Frontal cortex (tissue), 4 donors: ENCODE measurements around the gene KCNMB4. TPM values are rescaled to one million over a fixed set of nuclear protein-coding genes. Genes with fewer than 3 reads are reported as not detected.
A peak's percentile ranks its signal among the peaks of the same experiment; 100 is the strongest.

ENCODE experiments used
- DNase-seq, 2 donors: peaks; one replicate each; pipeline ENCODE4 v3.0.0; 2012; ENCODE audit warnings: low spot score in 2 of 2
- FAIRE-seq: peaks from 2 replicates; lab custom pipeline; 2012; peaks lifted over from hg19 to GRCh38; lab: Jason Lieb, UNC
- total RNA-seq: library from RNA; depleted of rRNA; stranded (reverse); fragments of >200 nt; gene quantifications from one replicate; pipeline ENCODE4 v1.2.3, GENCODE V29; 2014
- donor health status: control.
- donor health status: control.
- donor health status: control.

KCNMB4 gene
- total RNA-seq = 54.2 TPM

GRCh38 chr12:70365648-70366518 is at the start of gene KCNMB4:
KCNMB4 (plus strand) TSS chr12:70366290; CDS start chr12:70366735, 445 bp downstream.
- no peak for FAIRE-seq
- DNase-seq = peak; percentile 76 to 87

DNA sequence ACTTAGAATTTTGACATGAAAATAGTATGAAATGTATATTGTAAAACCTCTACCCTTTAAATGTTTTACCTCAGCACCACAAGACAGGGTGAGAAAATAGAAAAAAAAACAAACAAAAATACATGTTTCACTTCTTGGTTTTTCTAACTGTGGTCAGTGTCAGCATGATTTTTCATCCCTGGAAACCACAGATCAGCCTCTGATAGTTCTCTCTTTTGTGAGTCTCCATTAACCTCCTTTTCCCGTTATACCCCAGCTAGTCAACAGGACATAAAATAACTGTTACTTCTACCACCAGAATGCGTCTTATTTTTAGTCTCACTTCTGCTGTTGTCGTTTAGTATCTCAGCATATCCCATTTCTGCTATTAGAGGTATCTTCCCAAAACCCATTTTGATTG is 48.3 kb upstream of the KCNMB4 start:
- DNase-seq (no peak), FAIRE-seq (no peak)

GRCh38 chr12:70319605-70320004 is 46.5 kb upstream of the KCNMB4 start:
- no peak for FAIRE-seq

GRCh38 chr12:70321191-70321590 is 44.9 kb upstream of the KCNMB4 start:
- FAIRE-seq = no peak
- DNase-seq = no peak

More at GRCh38 chr12:70319605-70320004, 46.5 kb upstream of the KCNMB4 start:
- no peak for DNase-seq

DNA sequence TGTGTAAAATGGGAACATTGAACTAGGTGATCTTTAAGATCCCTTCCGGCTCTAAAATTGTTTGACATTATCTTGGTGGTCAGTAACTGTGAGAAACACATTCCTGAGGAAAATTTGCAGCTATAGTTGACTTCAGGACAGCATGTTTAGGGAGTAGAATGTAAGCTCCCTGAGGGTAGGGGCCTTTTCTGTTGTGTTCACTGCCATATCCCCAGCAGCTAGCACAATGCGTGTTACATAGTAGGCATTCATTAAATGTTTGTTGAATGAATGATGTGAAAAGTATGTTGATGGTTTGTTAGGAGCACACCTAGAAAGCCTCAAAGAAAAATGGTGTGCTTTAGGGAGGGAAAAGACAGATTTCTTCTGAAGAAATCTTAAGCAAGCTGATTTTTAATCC is 38.5 kb upstream of the KCNMB4 start:
- no peak for FAIRE-seq
- no peak for DNase-seq

DNA sequence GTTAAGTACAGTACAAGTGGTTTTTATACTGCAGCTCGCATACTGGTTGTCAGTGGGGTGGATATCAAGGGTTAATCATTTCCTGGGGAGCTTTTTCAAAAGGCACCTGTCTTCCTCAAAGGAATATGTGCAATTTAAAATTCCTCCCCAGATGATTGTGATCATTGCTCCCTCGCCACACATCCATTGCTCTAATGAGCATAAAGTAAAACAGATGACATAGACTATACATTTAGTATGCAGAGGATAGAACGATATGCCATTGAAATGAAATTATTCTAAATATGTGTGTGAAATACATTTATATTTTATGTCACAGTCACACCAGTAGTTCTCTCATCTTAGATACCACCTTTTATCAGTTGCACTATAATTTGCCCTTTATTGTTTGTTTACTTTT is 36.4 kb upstream of the KCNMB4 start:
- DNase-seq (no peak), FAIRE-seq (no peak)

DNA sequence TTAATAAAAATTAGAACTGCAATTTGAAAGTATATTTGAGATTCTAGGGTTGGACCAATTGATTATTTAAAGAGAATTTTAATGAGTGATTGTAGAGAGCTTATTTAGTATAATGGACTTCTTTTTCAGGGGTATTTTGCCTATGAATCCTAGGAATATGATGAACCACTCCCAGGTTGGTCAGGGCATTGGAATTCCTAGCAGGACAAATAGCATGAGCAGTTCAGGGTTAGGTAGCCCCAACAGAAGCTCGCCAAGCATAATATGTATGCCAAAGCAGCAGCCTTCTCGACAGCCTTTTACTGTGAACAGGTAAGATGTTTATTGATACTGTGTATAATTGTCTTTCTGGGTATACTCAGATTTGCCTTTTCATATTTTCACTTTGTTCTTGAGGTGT is 35.9 kb upstream of the KCNMB4 start:
- DNase-seq (no peak), FAIRE-seq (no peak)

GRCh38 chr12:70332236-70332635 is 33.9 kb upstream of the KCNMB4 start:
- FAIRE-seq (no peak), DNase-seq (no peak)

DNA sequence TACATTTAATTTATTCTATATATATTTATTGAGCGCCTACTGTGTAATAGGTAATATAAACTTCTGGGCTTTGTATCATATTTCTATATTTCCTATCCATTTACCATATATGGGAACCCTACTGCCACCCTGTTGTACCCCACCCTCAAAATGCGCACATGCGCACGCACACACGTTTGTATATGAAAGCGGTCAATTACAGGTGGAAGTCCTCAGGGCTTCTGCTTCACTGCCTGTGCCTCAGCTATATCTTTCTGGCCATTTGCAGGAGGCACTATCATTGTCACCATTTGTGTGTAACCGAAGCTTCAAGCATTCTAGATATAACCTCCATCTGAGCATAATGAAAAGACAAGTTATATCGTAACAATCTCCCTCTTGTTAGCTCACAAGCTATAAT is 31.3 kb upstream of the KCNMB4 start:
- no peak for FAIRE-seq

DNA sequence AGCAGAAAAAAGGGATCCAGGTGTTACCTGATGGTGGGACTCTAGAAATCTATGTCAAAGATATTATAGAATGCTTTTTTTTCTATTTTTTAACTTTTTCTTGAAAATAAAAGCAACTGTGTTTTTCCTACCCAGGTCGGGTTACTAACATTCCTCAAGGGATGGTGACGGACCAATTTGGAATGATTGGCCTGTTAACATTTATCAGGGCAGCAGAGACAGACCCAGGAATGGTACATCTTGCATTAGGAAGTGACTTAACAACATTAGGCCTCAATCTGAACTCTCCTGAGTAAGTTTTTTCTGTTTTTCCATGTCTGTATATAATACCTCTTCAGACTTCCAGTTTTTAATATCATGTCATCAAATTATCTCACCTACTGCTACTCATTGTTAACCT is 27.6 kb upstream of the KCNMB4 start:
- no peak for FAIRE-seq
- DNase-seq = no peak

More for the DNA sequence above, 31.3 kb upstream of the KCNMB4 start:
- no peak for DNase-seq

- FAIRE-seq (no peak), DNase-seq (no peak)
Measured at GRCh38 chr12:70351076-70351475, 15.0 kb upstream of the KCNMB4 start.

DNA sequence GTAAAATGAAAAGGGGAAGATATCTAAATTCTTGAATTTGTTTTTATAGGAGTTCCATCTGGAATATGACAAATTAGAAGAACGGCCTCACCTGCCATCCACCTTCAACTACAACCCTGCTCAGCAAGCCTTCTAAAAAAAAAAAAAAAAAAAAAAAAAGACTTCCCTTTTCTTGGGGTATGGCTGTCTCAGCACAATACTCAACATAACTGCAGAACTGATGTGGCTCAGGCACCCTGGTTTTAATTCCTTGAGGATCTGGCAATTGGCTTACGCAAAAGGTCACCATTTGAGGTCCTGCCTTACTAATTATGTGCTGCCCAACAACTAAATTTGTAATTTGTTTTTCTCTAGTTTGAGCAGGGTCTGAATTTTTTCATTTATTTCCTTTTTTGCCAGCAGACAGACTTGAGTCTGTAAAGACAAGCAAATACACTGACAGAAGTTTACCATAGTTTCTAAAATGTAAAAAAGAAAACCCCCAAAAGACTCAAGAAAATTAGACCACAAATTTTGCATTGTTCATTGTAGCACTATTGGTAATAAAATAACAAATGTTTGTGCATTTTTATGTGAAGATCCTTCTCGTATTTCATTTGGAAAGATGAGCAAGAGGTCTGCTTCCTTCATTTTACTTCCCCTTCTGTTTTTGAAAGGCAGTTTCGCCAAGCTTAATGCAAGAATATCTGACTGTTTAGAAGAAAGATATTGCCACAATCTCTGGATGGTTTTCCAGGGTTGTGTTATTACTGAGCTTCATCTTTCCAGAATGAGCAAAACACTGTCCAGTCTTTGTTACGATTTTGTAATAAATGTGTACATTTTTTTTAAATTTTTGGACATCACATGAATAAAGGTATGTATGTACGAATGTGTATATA is 12.1 kb upstream of the KCNMB4 start:
- no peak for DNase-seq
- no peak for FAIRE-seq

GRCh38 chr12:70354787-70355186 is 11.3 kb upstream of the KCNMB4 start:
- no peak for DNase-seq
- FAIRE-seq = no peak

DNA sequence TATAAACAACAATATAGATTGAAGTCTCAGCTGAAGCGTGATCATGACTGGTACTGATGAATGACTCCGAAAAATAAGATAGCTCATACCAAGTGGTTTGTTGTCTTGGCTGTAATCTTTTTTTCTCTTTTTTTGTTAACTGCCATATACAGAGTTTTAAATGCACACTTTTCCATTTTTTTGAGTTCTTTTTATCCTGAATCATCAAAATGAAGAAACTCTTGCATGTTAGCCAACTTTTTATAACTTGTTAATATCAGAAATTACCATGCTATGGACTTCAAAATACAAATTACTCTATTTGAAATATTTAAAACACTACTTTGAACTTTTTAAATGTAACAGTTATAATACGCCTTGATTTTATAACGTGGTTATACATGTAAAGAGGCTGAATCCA is 10.1 kb upstream of the KCNMB4 start:
- FAIRE-seq (no peak), DNase-seq (no peak)

- DNase-seq (no peak), FAIRE-seq (no peak)
Measured at GRCh38 chr12:70359458-70360197, 6.5 kb upstream of the KCNMB4 start.

GRCh38 chr12:70360218-70360617 is 5.9 kb upstream of the KCNMB4 start:
- FAIRE-seq (no peak), DNase-seq (no peak)

DNA sequence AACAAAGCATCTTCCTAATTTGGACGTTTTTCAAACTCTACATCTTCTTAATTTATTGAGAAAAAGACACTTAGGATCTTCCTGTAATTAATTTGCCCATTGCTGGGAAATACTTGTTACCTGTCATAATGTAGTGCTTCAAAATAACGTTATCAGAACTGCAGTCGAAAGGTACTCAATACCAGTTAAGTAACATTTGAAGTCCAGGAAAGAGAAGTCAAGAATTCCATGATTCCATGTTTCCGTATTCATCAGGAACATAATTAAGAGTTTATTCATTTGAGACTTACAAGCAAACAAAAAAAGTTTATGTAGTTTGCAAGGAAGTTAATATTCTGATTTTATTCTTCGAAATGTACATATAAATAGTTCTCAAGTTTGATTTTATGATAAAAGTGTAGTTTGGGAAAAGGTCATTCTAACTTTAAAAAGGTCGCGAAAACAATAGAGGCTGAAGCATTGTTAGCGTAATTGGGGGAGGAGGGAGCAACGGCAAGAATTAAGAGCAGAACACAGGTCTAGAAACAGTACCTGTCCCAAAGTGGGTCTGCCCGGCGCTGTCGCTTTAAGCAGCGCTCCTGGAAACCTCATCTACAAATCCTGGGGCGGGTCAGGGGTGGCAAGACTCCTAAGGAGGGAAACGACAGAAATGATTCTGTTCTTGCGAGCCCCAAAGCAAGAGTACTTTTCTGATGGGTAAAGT is 1.2 kb upstream of the KCNMB4 start:
- DNase-seq = no peak
- peak; percentile 8 for FAIRE-seq

DNA sequence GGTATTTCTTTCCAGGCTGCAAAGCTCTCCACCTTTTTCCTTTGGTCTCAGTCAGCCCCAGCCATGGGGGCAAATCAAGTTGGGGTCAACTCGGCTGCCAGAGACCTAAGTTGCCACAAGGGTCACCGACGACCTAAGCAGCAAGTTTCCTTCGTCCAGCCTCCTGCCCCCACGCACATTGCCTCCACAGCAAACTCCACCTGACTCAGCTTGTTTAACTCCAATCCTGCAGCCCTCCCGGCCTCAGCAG is 767 bp upstream of the KCNMB4 start:
- DNase-seq (no peak), FAIRE-seq (no peak)

GRCh38 chr12:70366581-70367257 is 629 bp downstream of the KCNMB4 start:
- FAIRE-seq (no peak), DNase-seq (peak; percentile 24 to 45)
